Fibroblast of lung (primary cell): Measurements from ENCODE around the gene PRSS1. TPM values are rescaled to one million over a fixed set of nuclear protein-coding genes. Genes with fewer than 3 reads are reported as not detected.

Source experiments
- DNase-seq, 2 donors: peaks; one replicate each; pipeline versions ENCODE4 v3.0.0 to v3.0.0-alpha.2; 2010; ENCODE audit warnings: low read depth in 2 of 2
- H2AFZ ChIP-seq: 2 replicates; pipeline ENCODE4 v1.5.1; 2012; ENCODE audit warnings: low read length, control low read depth, inconsistent platforms
- H3K27ac ChIP-seq: 2 replicates; pipeline ENCODE4 v1.5.1; 2011; ENCODE audit warnings: low read length, control low read depth; ENCODE audit not compliant: insufficient read depth
- H3K27me3 ChIP-seq: 2 replicates; pipeline ENCODE4 v1.5.1; 2011; ENCODE audit warnings: mild to moderate bottlenecking, low read length; ENCODE audit not compliant: control insufficient read depth, insufficient read depth
- H3K36me3 ChIP-seq: 2 replicates; pipeline ENCODE4 v1.5.1; 2011; ENCODE audit warnings: low read length; ENCODE audit not compliant: control insufficient read depth, insufficient read depth
- H3K4me1 ChIP-seq: 2 replicates; pipeline ENCODE4 v1.5.1; 2011; ENCODE audit warnings: low read length; ENCODE audit not compliant: control insufficient read depth, insufficient read depth; ENCODE audit errors: extremely low read depth
- H3K4me2 ChIP-seq: 2 replicates; pipeline ENCODE4 v1.5.1; 2011; ENCODE audit warnings: low read length, control low read depth; ENCODE audit not compliant: insufficient read depth; ENCODE audit errors: extremely low read depth
- H3K4me3 ChIP-seq, 4 experiments: fragments of 200-600 bp in 1 of 4; sonication (generic) in 1 of 4; replicated peaks in 1 of 4; 2 replicates each; pipeline ENCODE4 v1.5.1; 2011 to 2016; ENCODE audit warnings: low read length in 4 of 4, low read depth in 3 of 4, mild to moderate bottlenecking in 3 of 4, control low read depth in 2 of 4, inconsistent platforms in 1 of 4, mixed read lengths in 1 of 4; ENCODE audit not compliant: insufficient read depth in 1 of 4; ENCODE audit errors: control extremely low read depth in 1 of 4
- H3K79me2 ChIP-seq: 2 replicates; pipeline ENCODE4 v1.5.1; 2012; ENCODE audit warnings: mild to moderate bottlenecking, low read length, inconsistent platforms; ENCODE audit not compliant: control insufficient read depth, insufficient read depth
- H3K9ac ChIP-seq: 2 replicates; pipeline ENCODE4 v1.5.1; 2011; ENCODE audit warnings: mild to moderate bottlenecking, low read length, control low read depth; ENCODE audit not compliant: insufficient read depth
- H3K9me3 ChIP-seq: 2 replicates; pipeline ENCODE4 v1.5.1; 2012; ENCODE audit warnings: low read depth, low read length; ENCODE audit not compliant: control insufficient read depth, insufficient read depth
- H4K20me1 ChIP-seq: 2 replicates; pipeline ENCODE4 v1.5.1; 2011; ENCODE audit warnings: low read length; ENCODE audit not compliant: control insufficient read depth, insufficient read depth; ENCODE audit errors: extremely low read depth
- EZH2 ChIP-seq: IDR thresholded peaks from 2 replicates; pipeline ENCODE4 v1.5.1; 2012; ENCODE audit warnings: low read length, control low read depth, mild to moderate bottlenecking; ENCODE audit errors: missing control alignments
- polyA plus RNA-seq, 2 donors: library from polyadenylated mRNA; depleted of rRNA in 1 of 2; stranded (reverse) in 1 of 2; unstranded in 1 of 2; fragments of >200 nt; gene quantifications; 2 replicates each; pipeline ENCODE4 v1.2.1, GENCODE V29; 2011 to 2012; ENCODE audit warnings: missing spikeins in 1 of 2
- total RNA-seq: library from RNA; depleted of rRNA; stranded (reverse); fragments of >200 nt; gene quantifications from 2 replicates; pipeline ENCODE4 v1.2.1, GENCODE V29; 2014
- TF ChIP-seq, protein P1 (sequence below), 2 donors: IDR thresholded peaks in 1 of 2; conservative IDR thresholded peaks in 1 of 2; 1 replicate in 1 of 2; 2 replicates in 1 of 2; pipeline ENCODE4 v1.5.1; 2011 to 2012; ENCODE audit warnings: low read length in 2 of 2, control low read depth in 1 of 2, inconsistent platforms in 1 of 2, low read depth in 1 of 2, mild to moderate bottlenecking in 1 of 2

The PRSS1 gene
- total and polyA plus RNA-seq, 2 donors (not counting 1 experiment from before 2014, with no cell fraction given) = not detected

DNA sequence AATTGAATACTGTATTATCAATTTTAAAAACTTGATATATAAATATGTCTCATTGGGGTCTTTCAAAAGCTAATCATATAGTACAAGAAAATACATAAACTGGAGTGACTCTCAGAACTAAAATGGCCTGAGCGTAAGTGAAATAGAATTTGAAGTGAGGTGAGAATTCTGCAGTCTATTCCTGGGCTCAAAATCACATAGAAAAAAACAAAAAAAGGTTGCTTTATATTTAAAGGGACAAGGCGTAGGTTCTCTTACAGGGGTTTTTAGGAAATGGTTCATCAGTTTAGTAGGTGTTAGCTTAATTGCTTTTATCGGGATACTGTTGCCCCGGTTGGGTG is 36.7 kb upstream of the PRSS1 start:
- TF ChIP-seq, protein P1, sequence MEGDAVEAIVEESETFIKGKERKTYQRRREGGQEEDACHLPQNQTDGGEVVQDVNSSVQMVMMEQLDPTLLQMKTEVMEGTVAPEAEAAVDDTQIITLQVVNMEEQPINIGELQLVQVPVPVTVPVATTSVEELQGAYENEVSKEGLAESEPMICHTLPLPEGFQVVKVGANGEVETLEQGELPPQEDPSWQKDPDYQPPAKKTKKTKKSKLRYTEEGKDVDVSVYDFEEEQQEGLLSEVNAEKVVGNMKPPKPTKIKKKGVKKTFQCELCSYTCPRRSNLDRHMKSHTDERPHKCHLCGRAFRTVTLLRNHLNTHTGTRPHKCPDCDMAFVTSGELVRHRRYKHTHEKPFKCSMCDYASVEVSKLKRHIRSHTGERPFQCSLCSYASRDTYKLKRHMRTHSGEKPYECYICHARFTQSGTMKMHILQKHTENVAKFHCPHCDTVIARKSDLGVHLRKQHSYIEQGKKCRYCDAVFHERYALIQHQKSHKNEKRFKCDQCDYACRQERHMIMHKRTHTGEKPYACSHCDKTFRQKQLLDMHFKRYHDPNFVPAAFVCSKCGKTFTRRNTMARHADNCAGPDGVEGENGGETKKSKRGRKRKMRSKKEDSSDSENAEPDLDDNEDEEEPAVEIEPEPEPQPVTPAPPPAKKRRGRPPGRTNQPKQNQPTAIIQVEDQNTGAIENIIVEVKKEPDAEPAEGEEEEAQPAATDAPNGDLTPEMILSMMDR (conservative IDR thresholded peaks at IDR 0.05 in 1 of 2, IDR thresholded peaks at IDR 0.05 in 1 of 2; ENCODE audit: low read depth in 1 of 2, low read length in 2 of 2) = no peak
- TF ChIP-seq EZH2 = no peak
- Histone ChIP-seq H3K9me3 (no peaks in the 10 kb centered on the region), H3K36me3 (no peaks in the 10 kb centered on the region)

DNA sequence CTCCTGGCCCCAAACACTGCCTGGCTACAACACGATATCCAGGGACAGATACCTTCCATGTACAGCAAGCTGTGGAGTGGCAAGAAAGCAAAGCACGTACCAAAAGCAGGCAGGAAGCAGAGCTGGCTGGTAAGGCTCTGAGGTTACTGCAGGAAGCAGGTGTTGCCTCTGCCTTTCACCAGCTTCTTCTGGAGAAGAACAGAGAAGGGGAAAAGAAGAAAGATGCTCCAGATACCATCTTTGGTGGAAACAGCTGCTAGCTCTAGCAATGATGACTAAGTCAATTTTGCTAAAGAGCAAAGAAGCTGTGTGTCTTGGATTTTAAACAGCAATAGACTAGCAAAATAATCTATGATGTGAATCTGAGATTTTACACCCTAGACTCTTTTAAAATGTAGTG is 34.9 kb upstream of the PRSS1 start:
- no peaks in the 10 kb centered on the region for H3K4me1 ChIP-seq
- no peak overlapping the region for H3K4me2 ChIP-seq
- H3K4me3 ChIP-seq = no peak overlapping the region
- TF ChIP-seq EZH2 = no peak
- TF ChIP-seq, protein P1 (conservative IDR thresholded peaks at IDR 0.05 in 1 of 2, IDR thresholded peaks at IDR 0.05 in 1 of 2; ENCODE audit: low read depth in 1 of 2, low read length in 2 of 2) = no peak
- H3K36me3 ChIP-seq = no peaks in the 10 kb centered on the region
- no peak overlapping the region for H3K27ac ChIP-seq
- H4K20me1 ChIP-seq = no peaks in the 10 kb centered on the region
- H3K27me3 ChIP-seq = peaks cover 3% of the 10 kb centered on the region
- H3K9me3 ChIP-seq = no peaks in the 10 kb centered on the region
- no peak overlapping the region for H3K9ac ChIP-seq
- H2AFZ ChIP-seq = no peak overlapping the region
- DNase-seq = no peak
- H3K79me2 ChIP-seq = no peaks in the 10 kb centered on the region

More for the DNA sequence above, 36.7 kb upstream of the PRSS1 start:
- no peaks in the 10 kb centered on the region for H4K20me1 ChIP-seq
- no peak overlapping the region for H3K4me3 ChIP-seq
- no peak overlapping the region for H2AFZ ChIP-seq
- H3K27ac ChIP-seq = no peak overlapping the region
- no peak overlapping the region for H3K9ac ChIP-seq
- H3K4me2 ChIP-seq = no peak overlapping the region
- DNase-seq = no peak
- no peaks in the 10 kb centered on the region for H3K4me1 ChIP-seq
- peaks cover 3% of the 10 kb centered on the region for H3K27me3 ChIP-seq
- H3K79me2 ChIP-seq = no peaks in the 10 kb centered on the region

DNA sequence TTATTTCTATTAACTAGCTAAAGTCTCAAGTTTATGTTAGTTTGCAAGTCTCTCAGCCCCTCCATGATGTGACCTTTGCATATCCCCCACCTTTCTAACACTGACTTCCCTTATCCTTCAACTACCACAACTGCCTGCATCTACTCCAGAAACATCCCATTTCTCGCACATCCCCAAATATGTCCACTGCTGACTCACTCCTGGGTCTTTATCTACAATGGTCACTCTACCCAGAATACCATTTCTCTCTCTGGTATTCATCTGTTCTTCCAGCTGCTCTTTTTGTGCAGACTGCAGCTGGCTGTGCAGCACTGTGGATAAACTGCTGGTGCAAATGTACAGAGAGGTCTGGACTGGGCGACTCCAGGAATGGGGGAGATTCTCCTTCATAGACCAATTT is 32.7 kb upstream of the PRSS1 start:
- H3K36me3 ChIP-seq = no peaks in the 10 kb centered on the region
- H3K27ac ChIP-seq = no peak overlapping the region
- no peak overlapping the region for H2AFZ ChIP-seq
- H3K79me2 ChIP-seq = no peaks in the 10 kb centered on the region
- H3K9ac ChIP-seq = no peak overlapping the region
- H3K4me3 ChIP-seq = no peak overlapping the region
- H3K4me1 ChIP-seq = no peaks in the 10 kb centered on the region
- no peaks in the 10 kb centered on the region for H4K20me1 ChIP-seq
- no peaks in the 10 kb centered on the region for H3K9me3 ChIP-seq
- TF ChIP-seq EZH2 = no peak
- TF ChIP-seq, protein P1 (conservative IDR thresholded peaks at IDR 0.05 in 1 of 2, IDR thresholded peaks at IDR 0.05 in 1 of 2; ENCODE audit: low read depth in 1 of 2, low read length in 2 of 2) = no peak
- H3K4me2 ChIP-seq = no peak overlapping the region
- H3K27me3 ChIP-seq = peaks cover 3% of the 10 kb centered on the region
- peak in 1 of 2 donors; percentile 11 for DNase-seq
